ENCODE data around the gene TMEM117.

TMEM117 gene

GRCh38 chr12:44403185-44403584, 567.3 kb downstream of the TMEM117 start:
- Histone ChIP-seq H3K9ac (ENCODE audit: low read length) (no peak overlapping the region), H3K9me3 (ENCODE audit: low read length) (no peaks in the 10 kb centered on the region), H3K36me3 (ENCODE audit: insufficient read depth, low read length) (no peaks in the 10 kb centered on the region), H3K27ac (ENCODE audit: low read depth, low read length) (no peak overlapping the region), H3K27me3 (ENCODE audit: control insufficient read depth in 1 of 2, insufficient read depth in 2 of 2, low read length in 2 of 2) (no peaks in the 10 kb centered on the region), H3K4me3 (ENCODE audit: low read depth in 1 of 2, low read length in 2 of 2) (no peak overlapping the region), H3K4me1 (ENCODE audit: insufficient read depth, low read length) (no peaks in the 10 kb centered on the region)

GRCh38 chr12:44405297-44405696, 569.4 kb downstream of the TMEM117 start:
- H3K4me3 ChIP-seq (ENCODE audit: low read depth in 1 of 2, low read length in 2 of 2) = no peak overlapping the region
- H3K27ac ChIP-seq (ENCODE audit: low read depth, low read length) = no peak overlapping the region
- no peaks in the 10 kb centered on the region for H3K9me3 ChIP-seq (ENCODE audit: low read length)
- no peak overlapping the region for H3K9ac ChIP-seq (ENCODE audit: low read length)
- H3K27me3 ChIP-seq (ENCODE audit: control insufficient read depth in 1 of 2, insufficient read depth in 2 of 2, low read length in 2 of 2) = no peaks in the 10 kb centered on the region
- H3K4me1 ChIP-seq (ENCODE audit: insufficient read depth, low read length) = no peaks in the 10 kb centered on the region
- no peaks in the 10 kb centered on the region for H3K36me3 ChIP-seq (ENCODE audit: insufficient read depth, low read length)

- Histone ChIP-seq H3K4me1 (ENCODE audit: insufficient read depth, low read length) (no peaks in the 10 kb centered on the region), H3K27ac (ENCODE audit: low read depth, low read length) (no peak overlapping the region), H3K9ac (ENCODE audit: low read length) (no peak overlapping the region), H3K27me3 (ENCODE audit: control insufficient read depth in 1 of 2, insufficient read depth in 2 of 2, low read length in 2 of 2) (no peaks in the 10 kb centered on the region), H3K36me3 (ENCODE audit: insufficient read depth, low read length) (no peaks in the 10 kb centered on the region), H3K4me3 (ENCODE audit: low read depth in 1 of 2, low read length in 2 of 2) (no peak overlapping the region), H3K9me3 (ENCODE audit: low read length) (no peaks in the 10 kb centered on the region)
Measured at GRCh38 chr12:44422559-44422958, 586.7 kb downstream of the TMEM117 start.

GRCh38 chr12:44428825-44429224, 592.9 kb downstream of the TMEM117 start:
- no peaks in the 10 kb centered on the region for H3K9me3 ChIP-seq (ENCODE audit: low read length)
- no peaks in the 10 kb centered on the region for H3K27me3 ChIP-seq (ENCODE audit: control insufficient read depth in 1 of 2, insufficient read depth in 2 of 2, low read length in 2 of 2)
- no peak overlapping the region for H3K4me3 ChIP-seq (ENCODE audit: low read depth in 1 of 2, low read length in 2 of 2)
- H3K27ac ChIP-seq (ENCODE audit: low read depth, low read length) = no peak overlapping the region
- no peaks in the 10 kb centered on the region for H3K4me1 ChIP-seq (ENCODE audit: insufficient read depth, low read length)
- no peaks in the 10 kb centered on the region for H3K36me3 ChIP-seq (ENCODE audit: insufficient read depth, low read length)
- H3K9ac ChIP-seq (ENCODE audit: low read length) = no peak overlapping the region

GRCh38 chr12:44431647-44432343, 595.9 kb downstream of the TMEM117 start:
- Histone ChIP-seq H3K4me1 (ENCODE audit: insufficient read depth, low read length) (no peaks in the 10 kb centered on the region), H3K27ac (ENCODE audit: low read depth, low read length) (no peak overlapping the region)

GRCh38 chr12:44433659-44434058, 597.8 kb downstream of the TMEM117 start:
- no peak overlapping the region for H3K9ac ChIP-seq (ENCODE audit: low read length)
- no peaks in the 10 kb centered on the region for H3K36me3 ChIP-seq (ENCODE audit: insufficient read depth, low read length)
- H3K27me3 ChIP-seq (ENCODE audit: control insufficient read depth in 1 of 2, insufficient read depth in 2 of 2, low read length in 2 of 2) = no peaks in the 10 kb centered on the region
- H3K4me3 ChIP-seq (ENCODE audit: low read depth in 1 of 2, low read length in 2 of 2) = no peak overlapping the region
- no peak overlapping the region for H3K27ac ChIP-seq (ENCODE audit: low read depth, low read length)
- no peaks in the 10 kb centered on the region for H3K9me3 ChIP-seq (ENCODE audit: low read length)
- H3K4me1 ChIP-seq (ENCODE audit: insufficient read depth, low read length) = no peaks in the 10 kb centered on the region

More at GRCh38 chr12:44431647-44432343, 595.9 kb downstream of the TMEM117 start:
- Histone ChIP-seq H3K9ac (ENCODE audit: low read length) (no peak overlapping the region), H3K36me3 (ENCODE audit: insufficient read depth, low read length) (no peaks in the 10 kb centered on the region), H3K9me3 (ENCODE audit: low read length) (no peaks in the 10 kb centered on the region), H3K4me3 (ENCODE audit: low read depth in 1 of 2, low read length in 2 of 2) (no peak overlapping the region), H3K27me3 (ENCODE audit: control insufficient read depth in 1 of 2, insufficient read depth in 2 of 2, low read length in 2 of 2) (no peaks in the 10 kb centered on the region)

GRCh38 chr12:44436756-44437155, 600.9 kb downstream of the TMEM117 start:
- Histone ChIP-seq H3K4me3 (ENCODE audit: low read depth in 1 of 2, low read length in 2 of 2) (no peak overlapping the region), H3K9ac (ENCODE audit: low read length) (no peak overlapping the region), H3K27ac (ENCODE audit: low read depth, low read length) (no peak overlapping the region), H3K36me3 (ENCODE audit: insufficient read depth, low read length) (no peaks in the 10 kb centered on the region), H3K4me1 (ENCODE audit: insufficient read depth, low read length) (no peaks in the 10 kb centered on the region), H3K27me3 (ENCODE audit: control insufficient read depth in 1 of 2, insufficient read depth in 2 of 2, low read length in 2 of 2) (no peaks in the 10 kb centered on the region), H3K9me3 (ENCODE audit: low read length) (no peaks in the 10 kb centered on the region)
